GM12801 (cell line): Measurements from ENCODE around the gene IL12B.

Experiments used
- TF ChIP-seq, protein P1 (sequence below): IDR thresholded peaks from one replicate; pipeline ENCODE4 v1.5.1; 2011; ENCODE audit warnings: control low read depth; ENCODE audit not compliant: insufficient read length; ENCODE audit errors: extremely low read depth

Gene IL12B

DNA sequence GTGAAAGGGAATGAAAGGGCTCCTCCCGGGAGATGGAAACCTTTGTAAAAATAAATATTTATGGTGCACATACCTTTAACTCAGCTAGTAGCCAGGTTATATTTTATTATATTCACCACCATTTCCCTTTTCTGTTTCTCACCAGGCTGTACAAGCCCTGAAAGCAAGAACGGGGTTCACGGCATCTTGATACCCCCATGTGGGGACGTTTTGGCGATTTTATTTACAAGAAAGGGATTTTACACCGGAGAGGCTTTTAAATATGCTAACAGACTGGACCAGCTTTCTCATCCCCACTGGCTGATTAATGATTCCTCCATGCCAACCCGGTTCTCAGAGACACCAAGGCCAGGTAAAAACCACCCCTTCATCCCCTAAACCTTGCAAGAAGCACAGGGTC, 19.2 kb downstream of the IL12B start:
- TF ChIP-seq, protein P1, sequence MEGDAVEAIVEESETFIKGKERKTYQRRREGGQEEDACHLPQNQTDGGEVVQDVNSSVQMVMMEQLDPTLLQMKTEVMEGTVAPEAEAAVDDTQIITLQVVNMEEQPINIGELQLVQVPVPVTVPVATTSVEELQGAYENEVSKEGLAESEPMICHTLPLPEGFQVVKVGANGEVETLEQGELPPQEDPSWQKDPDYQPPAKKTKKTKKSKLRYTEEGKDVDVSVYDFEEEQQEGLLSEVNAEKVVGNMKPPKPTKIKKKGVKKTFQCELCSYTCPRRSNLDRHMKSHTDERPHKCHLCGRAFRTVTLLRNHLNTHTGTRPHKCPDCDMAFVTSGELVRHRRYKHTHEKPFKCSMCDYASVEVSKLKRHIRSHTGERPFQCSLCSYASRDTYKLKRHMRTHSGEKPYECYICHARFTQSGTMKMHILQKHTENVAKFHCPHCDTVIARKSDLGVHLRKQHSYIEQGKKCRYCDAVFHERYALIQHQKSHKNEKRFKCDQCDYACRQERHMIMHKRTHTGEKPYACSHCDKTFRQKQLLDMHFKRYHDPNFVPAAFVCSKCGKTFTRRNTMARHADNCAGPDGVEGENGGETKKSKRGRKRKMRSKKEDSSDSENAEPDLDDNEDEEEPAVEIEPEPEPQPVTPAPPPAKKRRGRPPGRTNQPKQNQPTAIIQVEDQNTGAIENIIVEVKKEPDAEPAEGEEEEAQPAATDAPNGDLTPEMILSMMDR, result no peak

DNA sequence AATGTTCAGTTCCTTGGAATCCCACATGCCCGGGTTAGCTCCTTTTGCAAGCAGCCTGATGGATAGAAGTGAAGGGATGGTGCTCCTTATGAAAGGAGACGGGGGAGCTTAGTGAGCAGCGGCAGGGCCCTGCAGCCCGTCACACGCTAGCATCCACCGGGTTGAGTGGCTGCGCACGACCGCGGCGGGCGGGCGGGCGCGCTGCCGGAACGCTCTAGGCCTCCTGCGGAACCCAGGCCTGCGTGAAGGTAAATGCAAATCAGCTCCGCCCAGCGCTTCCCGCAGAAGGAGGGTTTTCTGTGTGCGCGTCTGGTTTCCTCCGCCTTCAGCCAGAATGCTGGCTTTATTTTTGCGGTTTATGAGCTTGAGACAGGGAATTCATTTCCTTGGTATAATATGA, 19.8 kb downstream of the IL12B start:
- TF ChIP-seq, protein P1, result no peak

DNA sequence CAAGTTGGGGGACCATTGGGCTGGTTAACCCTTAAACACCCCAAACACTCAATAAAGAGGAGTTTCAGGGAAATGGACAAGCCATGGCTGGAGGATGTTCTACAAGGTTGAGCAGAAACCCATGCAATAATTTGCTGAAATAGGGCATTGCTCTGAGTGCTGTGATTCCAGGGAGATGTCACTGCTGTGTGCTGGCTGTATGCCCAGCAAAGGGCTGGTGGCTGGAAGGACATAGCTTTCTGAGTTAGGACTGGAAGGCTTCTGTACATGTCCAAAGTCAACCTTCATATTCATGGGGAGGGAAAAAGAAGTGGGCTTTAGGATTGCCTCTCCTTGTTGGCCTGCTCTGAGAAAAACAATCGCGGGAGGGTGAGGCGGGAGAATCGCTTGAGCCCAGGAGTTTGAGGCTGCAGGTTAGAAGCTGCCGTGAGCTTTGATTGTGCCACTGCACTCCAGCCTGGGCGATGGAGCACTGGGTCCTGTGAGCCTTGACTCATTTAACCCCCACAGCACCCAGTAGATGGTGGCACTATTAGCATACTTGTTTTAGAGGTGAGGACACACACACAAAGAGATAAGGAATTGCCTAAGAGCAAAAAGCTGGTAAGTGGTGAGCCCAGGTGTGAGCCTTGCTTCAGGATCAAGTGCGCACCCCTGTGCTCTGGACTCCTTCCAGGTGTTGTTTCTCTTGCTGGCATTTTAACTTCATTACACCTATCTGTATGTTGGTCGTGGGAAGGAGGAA, 20.4 kb downstream of the IL12B start:
- TF ChIP-seq, protein P1, result no peak

DNA sequence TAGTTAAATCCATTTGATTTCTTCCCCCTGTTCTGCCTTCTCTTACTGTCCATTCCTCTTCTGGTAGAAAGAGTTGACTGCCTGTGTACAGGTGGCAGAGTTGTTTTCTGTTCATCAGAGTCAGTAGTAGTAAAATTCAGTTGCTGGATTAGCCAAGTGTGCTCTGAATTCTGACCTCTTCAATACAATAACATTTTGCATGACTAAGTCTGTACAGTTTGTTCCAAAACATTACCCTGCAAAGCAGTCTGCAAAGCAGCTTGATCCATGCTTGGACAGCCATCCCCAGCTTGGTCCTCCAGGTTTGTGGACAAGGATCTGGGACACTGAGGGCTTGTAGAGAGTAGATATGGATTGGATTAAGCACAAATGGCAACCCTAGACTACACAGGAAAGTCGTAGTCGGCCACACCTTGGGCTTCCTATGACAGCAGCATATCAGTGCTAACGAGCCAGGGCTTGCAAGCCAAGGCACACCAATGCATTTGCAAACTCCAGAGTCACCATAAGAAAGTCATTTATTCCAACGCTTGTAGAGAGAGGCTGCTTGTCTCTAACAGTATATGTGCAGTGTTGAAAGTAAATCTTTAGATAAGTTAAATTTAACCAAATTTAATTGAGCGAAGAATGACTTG, 25.2 kb downstream of the IL12B start:
- TF ChIP-seq, protein P1, result no peak

DNA sequence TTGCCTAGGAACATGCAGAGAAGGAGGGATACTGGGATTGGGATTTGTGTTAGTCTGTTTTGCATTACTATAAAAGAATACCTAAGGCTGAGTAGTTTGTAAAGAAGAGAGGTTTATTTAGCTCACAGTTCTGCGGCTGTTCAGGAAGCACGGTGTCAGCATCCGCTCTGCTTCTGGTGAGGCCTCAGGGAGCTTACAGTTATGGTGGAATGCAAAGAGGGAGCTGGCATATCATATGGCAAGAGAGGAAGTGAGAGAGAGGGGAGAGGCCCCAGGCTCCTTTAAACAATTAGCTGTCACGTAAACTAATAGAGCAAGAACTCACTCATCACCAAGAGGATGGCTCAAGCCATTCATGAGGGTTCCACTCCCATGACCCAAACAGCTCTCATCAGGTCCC, 27.0 kb downstream of the IL12B start:
- TF ChIP-seq, protein P1, result no peak

DNA sequence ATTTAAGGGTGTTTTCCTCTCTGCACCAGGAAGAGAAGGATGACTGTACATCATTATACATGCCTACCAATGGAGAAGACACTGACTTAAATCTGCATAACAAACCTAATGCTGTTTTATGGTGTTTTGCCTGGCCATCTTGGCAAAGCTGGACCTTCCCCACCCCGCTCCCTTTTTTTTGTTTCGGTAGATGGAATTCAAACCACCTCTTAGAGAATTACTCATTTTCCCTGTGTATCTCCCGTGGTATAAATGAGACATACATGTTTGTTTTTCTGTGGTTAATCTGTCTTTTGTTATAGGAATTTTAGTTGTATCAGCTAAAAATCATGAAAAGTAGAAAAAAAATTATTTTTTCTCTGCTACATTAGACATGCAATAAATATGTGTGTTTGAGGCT, 28.8 kb downstream of the IL12B start:
- TF ChIP-seq, protein P1, result no peak

DNA sequence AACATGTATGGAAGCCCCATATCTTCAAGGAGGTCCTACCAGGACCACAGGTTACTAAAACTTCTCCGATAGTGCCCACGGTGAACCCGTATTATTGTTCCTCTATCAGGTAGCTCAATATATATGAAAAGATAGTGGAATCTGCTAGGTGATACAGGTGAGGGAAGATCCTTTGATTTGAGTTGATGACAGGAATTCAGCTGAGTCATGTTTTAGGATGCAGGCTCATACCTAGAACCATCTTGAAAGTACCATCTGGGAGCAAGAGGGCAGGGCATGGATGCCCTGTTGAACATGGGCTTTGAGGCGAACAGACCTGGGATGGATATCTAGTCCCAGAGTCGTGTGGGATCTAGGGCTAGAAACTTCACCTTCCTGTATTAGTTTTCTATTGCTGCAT, 35.4 kb downstream of the IL12B start:
- TF ChIP-seq, protein P1, result no peak
